ENCODE measurements around the gene CTSL. TPM values are rescaled to one million over a fixed set of nuclear protein-coding genes. Genes with fewer than 3 reads are reported as not detected.

The CTSL gene
- total and polyA plus RNA-seq, 2 of the 13 experiments (the other 11 are each of a cell fraction or from before 2014, with no cell fraction given) = 78.1 to 113 TPM

DNA sequence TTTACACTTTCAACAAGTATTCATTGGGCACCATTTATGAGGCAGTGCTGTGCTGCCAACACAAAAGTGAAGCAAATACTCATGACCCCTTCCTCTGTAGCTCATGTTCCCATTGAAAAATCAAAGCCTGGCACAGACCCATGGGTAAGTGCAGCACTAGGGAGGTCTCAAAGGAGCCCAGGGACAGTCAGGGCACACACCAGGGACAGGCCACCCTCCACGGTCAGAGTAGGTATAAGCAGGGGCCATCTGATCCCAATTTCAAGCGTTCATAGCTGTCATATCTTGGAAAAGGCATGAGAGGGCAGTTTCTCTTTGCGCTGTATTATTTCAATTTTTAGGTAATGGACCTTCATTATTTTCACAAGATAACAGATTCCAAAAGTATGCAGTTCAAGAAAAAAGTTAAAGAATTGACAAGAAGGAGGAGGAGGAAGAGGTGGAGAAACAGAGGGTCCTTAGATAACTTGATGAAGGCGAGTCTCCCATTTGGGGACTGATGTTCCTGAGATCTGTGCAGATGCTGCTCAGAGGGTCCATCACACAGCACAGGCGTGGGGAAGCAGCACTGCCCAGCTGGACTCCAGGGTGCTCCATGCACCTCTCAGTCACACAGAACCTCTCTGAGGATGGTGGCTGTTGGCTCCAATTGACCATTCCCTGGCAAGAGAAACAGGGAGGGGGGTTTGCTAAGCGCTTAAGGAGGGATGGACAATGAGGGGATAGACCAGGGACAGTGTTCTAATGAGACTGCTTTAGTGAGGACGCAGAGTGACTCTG is 7.5 kb downstream of the CTSL start:
- BruUV-seq (replicated peaks) = no TSS peak
- H3K4me3 ChIP-seq (replicated peaks in 1 of 3; ENCODE audit: insufficient read depth in 1 of 3, low read depth in 2 of 3, low read length in 3 of 3) = no peak overlapping the region
- POLR2A ChIA-PET = no interaction called here
- CTCF ChIA-PET (ENCODE audit: low intra/inter-chr PET ratio, low total read pairs) = no interaction called here
- WGBS (ENCODE audit: low lambda C conversion rate) = 42% methylated on average over 6 of the region's 7 CpGs
- FAIRE-seq = no peak
- intact Hi-C loops (cut with micrococcal nuclease; ENCODE audit: unreplicated experiment) (no loop called here), in situ Hi-C loops (cut with HindIII; ENCODE audit: extremely low pct_ligation_motif_present, low pct_unique_long_range_greater_than_20kb) (no loop called here)
- H3K4me2 ChIP-seq (ENCODE audit: low read depth, low read length) = no peak overlapping the region
- TF ChIP-seq SMAD1 (CRISPR knock-in tag; IDR thresholded peaks at IDR 0.05; ENCODE audit: borderline replicate concordance, low read depth) (no peak), TOE1 (CRISPR knock-in tag; IDR thresholded peaks at IDR 0.05) (no peak), KDM3A (CRISPR knock-in tag; IDR thresholded peaks at IDR 0.05; ENCODE audit: low read depth) (no peak), ERF (CRISPR knock-in tag; IDR thresholded peaks at IDR 0.05) (no peak), PAWR (CRISPR knock-in tag; IDR thresholded peaks at IDR 0.05; ENCODE audit: borderline replicate concordance) (no peak), NFKB2 (CRISPR knock-in tag; IDR thresholded peaks at IDR 0.05; ENCODE audit: borderline replicate concordance) (no peak), ZNF660 (CRISPR knock-in tag; IDR thresholded peaks at IDR 0.05; ENCODE audit: borderline replicate concordance, low read depth) (no peak), ZNF160 (CRISPR knock-in tag; IDR thresholded peaks at IDR 0.05) (no peak), ZNF367 (CRISPR knock-in tag; IDR thresholded peaks at IDR 0.05; ENCODE audit: borderline replicate concordance) (no peak), NFKBIZ (CRISPR knock-in tag; IDR thresholded peaks at IDR 0.05) (no peak), HOXA3 (CRISPR knock-in tag; IDR thresholded peaks at IDR 0.05) (no peak), ZSCAN21 (CRISPR knock-in tag; IDR thresholded peaks at IDR 0.05; ENCODE audit: borderline replicate concordance) (no peak), ZNF224 (CRISPR knock-in tag; IDR thresholded peaks at IDR 0.05) (no peak), ZFY (CRISPR knock-in tag; IDR thresholded peaks at IDR 0.05) (no peak), ZNF264 (CRISPR knock-in tag; IDR thresholded peaks at IDR 0.05) (no peak), ZSCAN29 (CRISPR knock-in tag; conservative IDR thresholded peaks at IDR 0.05) (no peak)
- TF ChIP-seq, protein P1, sequence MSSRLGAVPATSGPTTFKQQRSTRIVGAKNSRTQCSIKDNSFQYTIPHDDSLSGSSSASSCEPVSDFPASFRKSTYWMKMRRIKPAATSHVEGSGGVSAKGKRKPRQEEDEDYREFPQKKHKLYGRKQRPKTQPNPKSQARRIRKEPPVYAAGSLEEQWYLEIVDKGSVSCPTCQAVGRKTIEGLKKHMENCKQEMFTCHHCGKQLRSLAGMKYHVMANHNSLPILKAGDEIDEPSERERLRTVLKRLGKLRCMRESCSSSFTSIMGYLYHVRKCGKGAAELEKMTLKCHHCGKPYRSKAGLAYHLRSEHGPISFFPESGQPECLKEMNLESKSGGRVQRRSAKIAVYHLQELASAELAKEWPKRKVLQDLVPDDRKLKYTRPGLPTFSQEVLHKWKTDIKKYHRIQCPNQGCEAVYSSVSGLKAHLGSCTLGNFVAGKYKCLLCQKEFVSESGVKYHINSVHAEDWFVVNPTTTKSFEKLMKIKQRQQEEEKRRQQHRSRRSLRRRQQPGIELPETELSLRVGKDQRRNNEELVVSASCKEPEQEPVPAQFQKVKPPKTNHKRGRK (CRISPR knock-in tag; IDR thresholded peaks at IDR 0.05) = no peak
- TF ChIP-seq, protein P2, sequence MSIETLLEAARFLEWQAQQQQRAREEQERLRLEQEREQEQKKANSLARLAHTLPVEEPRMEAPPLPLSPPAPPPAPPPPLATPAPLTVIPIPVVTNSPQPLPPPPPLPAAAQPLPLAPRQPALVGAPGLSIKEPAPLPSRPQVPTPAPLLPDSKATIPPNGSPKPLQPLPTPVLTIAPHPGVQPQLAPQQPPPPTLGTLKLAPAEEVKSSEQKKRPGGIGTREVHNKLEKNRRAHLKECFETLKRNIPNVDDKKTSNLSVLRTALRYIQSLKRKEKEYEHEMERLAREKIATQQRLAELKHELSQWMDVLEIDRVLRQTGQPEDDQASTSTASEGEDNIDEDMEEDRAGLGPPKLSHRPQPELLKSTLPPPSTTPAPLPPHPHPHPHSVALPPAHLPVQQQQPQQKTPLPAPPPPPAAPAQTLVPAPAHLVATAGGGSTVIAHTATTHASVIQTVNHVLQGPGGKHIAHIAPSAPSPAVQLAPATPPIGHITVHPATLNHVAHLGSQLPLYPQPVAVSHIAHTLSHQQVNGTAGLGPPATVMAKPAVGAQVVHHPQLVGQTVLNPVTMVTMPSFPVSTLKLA (IDR thresholded peaks at IDR 0.05) = no peak
- TF ChIP-seq, protein P3, sequence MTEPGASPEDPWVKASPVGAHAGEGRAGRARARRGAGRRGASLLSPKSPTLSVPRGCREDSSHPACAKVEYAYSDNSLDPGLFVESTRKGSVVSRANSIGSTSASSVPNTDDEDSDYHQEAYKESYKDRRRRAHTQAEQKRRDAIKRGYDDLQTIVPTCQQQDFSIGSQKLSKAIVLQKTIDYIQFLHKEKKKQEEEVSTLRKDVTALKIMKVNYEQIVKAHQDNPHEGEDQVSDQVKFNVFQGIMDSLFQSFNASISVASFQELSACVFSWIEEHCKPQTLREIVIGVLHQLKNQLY (CRISPR knock-in tag; IDR thresholded peaks at IDR 0.05) = no peak
- no peaks in the 10 kb centered on the region for H3K9me3 ChIP-seq (ENCODE audit: low read length)
- no peaks in the 10 kb centered on the region for H3K4me1 ChIP-seq (ENCODE audit: insufficient read depth, low read length)
- no peaks in the 10 kb centered on the region for H3K79me2 ChIP-seq (ENCODE audit: insufficient read depth, low read length)
- DNase-seq (ENCODE audit: low spot score) = no peak
- peaks cover 0 to 6% of the 10 kb centered on the region in 2 experiments; a peak in 2 of 5 replicates for H3K36me3 ChIP-seq (replicated peaks in 1 of 2; ENCODE audit: control insufficient read depth in 1 of 2, insufficient read depth in 2 of 2, low read length in 2 of 2)
- no peak for ATAC-seq
- peaks cover 0 to 3% of the 10 kb centered on the region in 2 experiments; a peak in 1 of 5 replicates for H3K27me3 ChIP-seq (ENCODE audit: control insufficient read depth in 1 of 2, insufficient read depth in 2 of 2, low read length in 2 of 2)
- no peaks in the 10 kb centered on the region for H4K20me1 ChIP-seq (ENCODE audit: insufficient read depth, low read length)
- H3K27ac ChIP-seq (ENCODE audit: extremely low read length, insufficient read depth, low read length) = no peak overlapping the region
- no peak overlapping the region for H3K9ac ChIP-seq (ENCODE audit: insufficient read depth, low read depth, low read length)
- H2AFZ ChIP-seq (ENCODE audit: low read length) = no peak overlapping the region
